ENCODE measurements around the gene CTXN1. TPM values are rescaled to one million over a fixed set of nuclear protein-coding genes. Genes with fewer than 3 reads are reported as not detected.
A peak's percentile ranks its signal among the peaks of the same experiment; 100 is the strongest.

Gene CTXN1
- polyA plus RNA-seq, 1 of the 3 experiments (the other 2 are of a cell fraction): 53.8 TPM

DNA sequence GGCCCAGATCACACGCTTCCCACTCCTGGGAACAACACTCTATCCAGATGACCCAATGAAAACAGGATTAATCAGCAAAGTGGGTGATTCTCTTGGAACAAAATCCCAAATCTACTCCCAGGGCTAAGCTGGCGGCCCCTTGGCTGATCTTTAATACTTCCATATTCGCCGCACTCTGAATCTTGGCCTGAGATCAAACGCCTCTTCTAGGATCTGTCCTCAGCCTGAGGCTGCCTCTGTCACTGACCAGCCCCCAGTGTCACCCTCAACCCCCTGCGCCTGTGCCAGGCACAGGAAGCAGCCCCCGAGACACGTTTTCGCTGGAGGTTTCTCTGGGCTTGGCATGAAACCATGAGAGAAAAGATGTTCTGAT lies 2.4 kb upstream of the CTXN1 start:
- Histone ChIP-seq H3F3A (replicated peaks; ENCODE audit: insufficient read depth) (peaks cover 37% of the 10 kb centered on the region), H2AFZ (ENCODE audit: low read depth) (no peak overlapping the region), H3K79me2 (ENCODE audit: insufficient read depth) (peaks cover 9% of the 10 kb centered on the region; the same call in 1 of the 2 replicates), H3K4me3 (ENCODE audit: low read depth in 2 of 2, low read length in 1 of 2) (peak overlapping the region in 1 of 2 experiments; percentile 45; a peak in 1 of 4 replicates), H3K9me2 (no peaks in the 10 kb centered on the region), H3K27ac (ENCODE audit: low read depth in 2 of 2, low read length in 1 of 2) (peak overlapping the region; percentile 91 to 99), H3K4me1 (ENCODE audit: control insufficient read depth in 1 of 2, insufficient read depth in 2 of 2, low read depth in 1 of 2, low read length in 1 of 2) (peaks cover 38 to 48% of the 10 kb centered on the region in 2 experiments), H3K9ac (peak overlapping the region; percentile 73), H3K9me3 (no peaks in the 10 kb centered on the region), H4K20me1 (ENCODE audit: insufficient read depth) (peaks cover 18% of the 10 kb centered on the region), H3K36me3 (replicated peaks in 1 of 2; ENCODE audit: control insufficient read depth in 1 of 2, insufficient read depth in 2 of 2, low read length in 1 of 2) (peaks cover 16 to 32% of the 10 kb centered on the region in 2 experiments), H3K27me3 (ENCODE audit: insufficient read depth) (no peaks in the 10 kb centered on the region), H3K4me2 (peak overlapping the region; percentile 90)
- WGBS (ENCODE audit: low lambda C conversion rate): 24% methylated on average over 9 of the region's 9 CpGs
- CTCF ChIA-PET: interaction anchor here (0.9 to 6.7 kb wide), 6 partner anchors 9 to 74 kb away, joined by 3 to 69 read pairs (median 15); partner anchors contain the start of genes SNAPC2 and TIMM44
- POLR2A ChIA-PET: interaction anchor here (1.1 to 1.6 kb wide), 3 partner anchors 8 to 15 kb away, joined by 3 to 15 read pairs (median 4); partner anchors contain the start of genes SNAPC2 and TIMM44
- DNase-seq: peak; percentile 72
- TF ChIP-seq MXI1 (IDR thresholded peaks at IDR 0.05; ENCODE audit: low read depth, low read length): peak; percentile 62; the same call in 1 of the 2 replicates
- TF ChIP-seq NRF1 (IDR thresholded peaks at IDR 0.05; ENCODE audit: low read depth, low read length): 0 out of 2 replicates have a peak, but pooled peaks have one; percentile 6
- TF ChIP-seq GATA2 (CRISPR knock-in tag; IDR thresholded peaks at IDR 0.05): 0 out of 2 replicates have a peak, but pooled peaks have one; percentile 38
- TF ChIP-seq CHD2 (IDR thresholded peaks at IDR 0.05; ENCODE audit: low read length, partially characterized antibody): peak; percentile 15
- TF ChIP-seq TAF1 (IDR thresholded peaks at IDR 0.05; ENCODE audit: borderline replicate concordance, low read depth, low read length): no peak
- TF ChIP-seq, protein P1, sequence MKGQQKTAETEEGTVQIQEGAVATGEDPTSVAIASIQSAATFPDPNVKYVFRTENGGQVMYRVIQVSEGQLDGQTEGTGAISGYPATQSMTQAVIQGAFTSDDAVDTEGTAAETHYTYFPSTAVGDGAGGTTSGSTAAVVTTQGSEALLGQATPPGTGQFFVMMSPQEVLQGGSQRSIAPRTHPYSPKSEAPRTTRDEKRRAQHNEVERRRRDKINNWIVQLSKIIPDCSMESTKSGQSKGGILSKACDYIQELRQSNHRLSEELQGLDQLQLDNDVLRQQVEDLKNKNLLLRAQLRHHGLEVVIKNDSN (IDR thresholded peaks at IDR 0.05; ENCODE audit: borderline replicate concordance, low read depth): no peak
- no peak for TF ChIP-seq RAD21 (IDR thresholded peaks at IDR 0.05; ENCODE audit: low read length)
- no peak for TF ChIP-seq MEF2A (IDR thresholded peaks at IDR 0.05; ENCODE audit: borderline replicate concordance, low read depth)
- 0 out of 4 replicates have a peak, but pooled peaks of 1 of the 2 experiments have one; percentile 8 for TF ChIP-seq EP300 (IDR thresholded peaks at IDR 0.05; ENCODE audit: borderline replicate concordance in 1 of 2, low read depth in 1 of 2, low read length in 1 of 2)
- no peak; the same call in 1 of the 2 replicates for TF ChIP-seq NFIC (IDR thresholded peaks at IDR 0.05; ENCODE audit: borderline replicate concordance)
- no peak for TF ChIP-seq USF2 (IDR thresholded peaks at IDR 0.05; ENCODE audit: borderline replicate concordance, low read depth, low read length)

DNA sequence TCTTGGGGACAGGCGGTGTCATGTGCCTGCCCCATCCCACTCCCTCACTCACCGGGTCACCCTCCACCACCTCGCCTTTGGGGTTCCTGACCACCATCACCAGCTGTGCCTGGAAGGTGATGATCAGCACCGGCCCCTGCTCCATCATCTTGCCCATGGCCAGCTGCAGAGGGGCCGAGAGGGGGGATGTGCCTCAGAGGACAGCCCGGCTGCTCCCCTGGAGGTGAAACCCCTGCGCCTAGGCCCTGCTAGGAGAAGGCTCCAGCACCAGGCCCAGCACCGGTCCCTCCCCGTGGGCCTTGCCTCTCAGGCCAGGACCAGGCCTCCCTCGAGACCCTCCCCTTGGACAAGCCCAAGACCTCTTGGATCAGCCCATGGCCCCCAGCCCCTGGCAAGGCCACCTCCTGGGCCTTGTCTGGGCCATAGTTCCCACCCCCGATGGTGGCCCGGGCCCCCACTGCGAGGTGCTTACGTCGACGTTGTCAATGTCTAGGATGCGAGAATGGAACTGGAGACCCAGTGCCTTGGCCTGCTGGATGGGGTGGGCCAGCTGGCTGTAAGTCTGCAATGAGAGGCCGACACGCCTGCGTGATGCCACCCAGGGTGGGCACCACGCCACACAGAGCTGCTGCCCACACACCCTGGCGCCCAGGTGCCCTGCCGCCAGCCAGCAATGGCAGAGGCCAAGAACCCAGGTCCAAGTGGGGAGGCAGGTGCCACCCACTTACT lies 1.8 kb upstream of the CTXN1 start:
- H3K9ac ChIP-seq: peak overlapping the region; percentile 73; the same call in 1 of the 2 replicates
- TF ChIP-seq, protein P2, sequence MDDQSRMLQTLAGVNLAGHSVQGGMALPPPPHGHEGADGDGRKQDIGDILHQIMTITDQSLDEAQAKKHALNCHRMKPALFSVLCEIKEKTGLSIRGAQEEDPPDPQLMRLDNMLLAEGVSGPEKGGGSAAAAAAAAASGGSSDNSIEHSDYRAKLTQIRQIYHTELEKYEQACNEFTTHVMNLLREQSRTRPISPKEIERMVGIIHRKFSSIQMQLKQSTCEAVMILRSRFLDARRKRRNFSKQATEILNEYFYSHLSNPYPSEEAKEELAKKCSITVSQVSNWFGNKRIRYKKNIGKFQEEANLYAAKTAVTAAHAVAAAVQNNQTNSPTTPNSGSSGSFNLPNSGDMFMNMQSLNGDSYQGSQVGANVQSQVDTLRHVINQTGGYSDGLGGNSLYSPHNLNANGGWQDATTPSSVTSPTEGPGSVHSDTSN (IDR thresholded peaks at IDR 0.05): no peak
- no peak for TF ChIP-seq EZH2phosphoT487 (IDR thresholded peaks at IDR 0.05; ENCODE audit: borderline replicate concordance, low read depth)
- TF ChIP-seq SMC3 (IDR thresholded peaks at IDR 0.05; ENCODE audit: low read depth, low read length): no peak
- no peak for TF ChIP-seq MEF2A (IDR thresholded peaks at IDR 0.05; ENCODE audit: borderline replicate concordance, low read depth)
- TF ChIP-seq FOSL2 (IDR thresholded peaks at IDR 0.05; ENCODE audit: borderline replicate concordance, low read depth): no peak
- TF ChIP-seq RAD21 (IDR thresholded peaks at IDR 0.05; ENCODE audit: low read length): no peak
- TF ChIP-seq USF2 (IDR thresholded peaks at IDR 0.05; ENCODE audit: borderline replicate concordance, low read depth, low read length): no peak
- no peak for TF ChIP-seq MXI1 (IDR thresholded peaks at IDR 0.05; ENCODE audit: low read depth, low read length)
- H3K4me2 ChIP-seq: peak overlapping the region; percentile 90
- no peaks in the 10 kb centered on the region for H3K9me2 ChIP-seq
- no peaks in the 10 kb centered on the region for H3K9me3 ChIP-seq
- WGBS (ENCODE audit: low lambda C conversion rate): 91% methylated on average over 14 of the region's 23 CpGs
- POLR2A ChIA-PET: no interaction called here
- H3K79me2 ChIP-seq (ENCODE audit: insufficient read depth): peaks cover 9% of the 10 kb centered on the region; the same call in 1 of the 2 replicates
- no peak overlapping the region for H2AFZ ChIP-seq (ENCODE audit: low read depth)
- CTCF ChIA-PET: interaction anchor here (0.9 to 6.7 kb wide), 7 partner anchors 8 to 75 kb away, joined by 3 to 69 read pairs (median 8); partner anchors contain the start of gene TIMM44
- peak overlapping the region; percentile 91 to 99 for H3K27ac ChIP-seq (ENCODE audit: low read depth in 2 of 2, low read length in 1 of 2)
- H3F3A ChIP-seq (replicated peaks; ENCODE audit: insufficient read depth): peaks cover 37% of the 10 kb centered on the region
- peaks cover 38 to 48% of the 10 kb centered on the region in 2 experiments for H3K4me1 ChIP-seq (ENCODE audit: control insufficient read depth in 1 of 2, insufficient read depth in 2 of 2, low read depth in 1 of 2, low read length in 1 of 2)
- H3K27me3 ChIP-seq (ENCODE audit: insufficient read depth): no peaks in the 10 kb centered on the region
- DNase-seq: no peak
- H3K36me3 ChIP-seq (replicated peaks in 1 of 2; ENCODE audit: control insufficient read depth in 1 of 2, insufficient read depth in 2 of 2, low read length in 1 of 2): peaks cover 11 to 29% of the 10 kb centered on the region in 2 experiments
- H4K20me1 ChIP-seq (ENCODE audit: insufficient read depth): peaks cover 21% of the 10 kb centered on the region
- H3K4me3 ChIP-seq (ENCODE audit: low read depth in 2 of 2, low read length in 1 of 2): no peak overlapping the region

Measured in SK-N-SH (cell line).